Liver (tissue), 9 donors: ENCODE measurements around the gene CAPRIN1. TPM values are rescaled to one million over a fixed set of nuclear protein-coding genes. Genes with fewer than 3 reads are reported as not detected.

ENCODE experiments used
- DNase-seq: peaks from one replicate; pipeline ENCODE4 v3.0.0-alpha.2; 2017; ENCODE audit warnings: low spot score
- H3K27ac ChIP-seq, 2 donors: one replicate each; pipeline ENCODE4 v1.7.0; 2013; ENCODE audit warnings: inconsistent platforms in 2 of 2, low read length in 2 of 2, control low read depth in 1 of 2, low read depth in 1 of 2, mild to moderate bottlenecking in 1 of 2
- H3K27me3 ChIP-seq, 4 donors: one replicate each; pipeline versions ENCODE4 v1.6.1 to v1.7.0; 2013; ENCODE audit warnings: low read length in 3 of 4, inconsistent platforms in 1 of 4, mild to moderate bottlenecking in 1 of 4, moderate library complexity in 1 of 4; ENCODE audit not compliant: control insufficient read depth in 4 of 4, insufficient read depth in 4 of 4
- H3K36me3 ChIP-seq, 4 donors: one replicate each; pipeline versions ENCODE4 v1.6.1 to v1.7.0; 2013; ENCODE audit warnings: low read length in 3 of 4, mild to moderate bottlenecking in 3 of 4, low read depth in 1 of 4, moderate library complexity in 1 of 4; ENCODE audit not compliant: control insufficient read depth in 4 of 4, insufficient read depth in 3 of 4
- H3K4me1 ChIP-seq, 4 donors: one replicate each; pipeline versions ENCODE4 v1.6.1 to v1.7.0; 2013; ENCODE audit warnings: low read length in 3 of 4, mild to moderate bottlenecking in 3 of 4, moderate library complexity in 1 of 4; ENCODE audit not compliant: control insufficient read depth in 4 of 4, insufficient read depth in 4 of 4
- H3K4me3 ChIP-seq, 3 donors: one replicate each; pipeline versions ENCODE4 v1.6.1 to v1.7.0; 2013; ENCODE audit warnings: low read length in 3 of 3, control low read depth in 1 of 3, low read depth in 1 of 3, mild to moderate bottlenecking in 1 of 3
- H3K9ac ChIP-seq, 2 donors: one replicate each; pipeline ENCODE4 v1.7.0; 2013; ENCODE audit warnings: low read length in 2 of 2, mild to moderate bottlenecking in 2 of 2, moderate library complexity in 2 of 2, control low read depth in 1 of 2, low read depth in 1 of 2
- H3K9me3 ChIP-seq, 4 donors: one replicate each; pipeline versions ENCODE4 v1.6.1 to v1.7.0; 2013; ENCODE audit warnings: low read length in 3 of 4; ENCODE audit not compliant: control insufficient read depth in 4 of 4
- EGR1 ChIP-seq, 2 donors: IDR thresholded peaks; 2 replicates each; pipeline ENCODE4 v1.6.1; 2016 to 2018; ENCODE audit warnings: antibody characterized with exemption in 2 of 2, low read depth in 2 of 2
- FOXA1 ChIP-seq: IDR thresholded peaks from 2 replicates; pipeline ENCODE4 v1.6.1; 2016; ENCODE audit warnings: antibody characterized with exemption
- FOXA2 ChIP-seq: IDR thresholded peaks from 2 replicates; pipeline ENCODE4 v1.6.1; 2016; ENCODE audit warnings: antibody characterized with exemption
- GABPA ChIP-seq, 2 donors: IDR thresholded peaks in 1 of 2; conservative IDR thresholded peaks in 1 of 2; 2 replicates each; pipeline ENCODE4 v1.6.1; 2016; ENCODE audit warnings: antibody characterized with exemption in 2 of 2, mild to moderate bottlenecking in 1 of 2, moderate library complexity in 1 of 2
- HNF4A ChIP-seq, 2 donors: conservative IDR thresholded peaks; 2 replicates each; pipeline ENCODE4 v1.6.1; 2016; ENCODE audit warnings: antibody characterized with exemption in 2 of 2, mild to moderate bottlenecking in 2 of 2
- HNF4G ChIP-seq: IDR thresholded peaks from 2 replicates; pipeline ENCODE4 v1.6.1; 2016; ENCODE audit warnings: antibody characterized with exemption
- JUND ChIP-seq, 2 donors: IDR thresholded peaks; 2 replicates each; pipeline ENCODE4 v1.6.1; 2016; ENCODE audit warnings: antibody characterized with exemption in 2 of 2
- NR2F2 ChIP-seq: IDR thresholded peaks from 2 replicates; pipeline ENCODE4 v1.6.1; 2016; ENCODE audit warnings: antibody characterized with exemption
- RAD21 ChIP-seq, 2 donors: IDR thresholded peaks; 2 replicates each; pipeline ENCODE4 v1.6.1; 2016; ENCODE audit warnings: antibody characterized with exemption in 2 of 2, mild to moderate bottlenecking in 2 of 2
- RXRA ChIP-seq, 2 donors: IDR thresholded peaks; 2 replicates each; pipeline ENCODE4 v1.6.1; 2017 to 2018; ENCODE audit warnings: antibody characterized with exemption in 2 of 2, mild to moderate bottlenecking in 1 of 2
- SP1 ChIP-seq: IDR thresholded peaks from 2 replicates; pipeline ENCODE4 v1.6.1; 2018; ENCODE audit warnings: antibody characterized with exemption, mild to moderate bottlenecking
- TAF1 ChIP-seq: conservative IDR thresholded peaks from 2 replicates; pipeline ENCODE4 v1.6.1; 2016; ENCODE audit warnings: antibody characterized with exemption, mild to moderate bottlenecking
- YY1 ChIP-seq: IDR thresholded peaks from 2 replicates; pipeline ENCODE4 v1.6.1; 2016; ENCODE audit warnings: antibody characterized with exemption, mild to moderate bottlenecking
- WGBS: extraction: QIAGEN DNeasy Blood & Tissue Kit; methylation state at CpG from one replicate; pipeline ENCODE4 v1.1.7; 2013; 5-methylcytosine and 5-hydroxymethylcytosine counted together
- polyA plus RNA-seq, 2 donors: library from polyadenylated mRNA; stranded (reverse) in 1 of 2; unstranded in 1 of 2; fragments of 200-250 nt in 1 of 2; fragments of >200 nt in 1 of 2; fragmentation: Nextera tagmentation in 1 of 2; extraction: Ambion mirVana in 1 of 2; gene quantifications; one replicate each; pipeline versions ENCODE4 v1.2.1 to v1.2.3, GENCODE V29; 2013 to 2015
- total RNA-seq, 2 donors: library from RNA; depleted of rRNA; stranded (reverse); fragments of >200 nt; gene quantifications; one replicate each; pipeline ENCODE4 v1.2.3, GENCODE V29; 2014
- TF ChIP-seq, protein P1 (sequence below): fragments of 150-350 bp; IDR thresholded peaks from 2 replicates; pipeline ENCODE4 v1.5.1; 2017; ENCODE audit warnings: improper control_type of control experiment, low read depth, low read length; ENCODE audit not compliant: missing input control
- TF ChIP-seq, protein P2 (sequence below): IDR thresholded peaks from 2 replicates; pipeline ENCODE4 v1.6.1; 2016; ENCODE audit warnings: antibody characterized with exemption, mild to moderate bottlenecking
- TF ChIP-seq, protein P3 (sequence below): IDR thresholded peaks from 2 replicates; pipeline ENCODE4 v1.6.1; 2016; ENCODE audit warnings: antibody characterized with exemption
- TF ChIP-seq, protein P4 (sequence below): IDR thresholded peaks from 2 replicates; pipeline ENCODE4 v1.6.1; 2016; ENCODE audit warnings: antibody characterized with exemption
- TF ChIP-seq, protein P5 (sequence below): IDR thresholded peaks from 2 replicates; pipeline ENCODE4 v1.6.1; 2016; ENCODE audit warnings: antibody characterized with exemption
- donor health status: healthy.
- donor health status: healthy.
- donor health status: healthy.
- donor health status: healthy.
- donor health status: healthy.

The CAPRIN1 gene
- total and polyA plus RNA-seq, 4 donors, result 19.5 to 112 (median 56.5) TPM

DNA sequence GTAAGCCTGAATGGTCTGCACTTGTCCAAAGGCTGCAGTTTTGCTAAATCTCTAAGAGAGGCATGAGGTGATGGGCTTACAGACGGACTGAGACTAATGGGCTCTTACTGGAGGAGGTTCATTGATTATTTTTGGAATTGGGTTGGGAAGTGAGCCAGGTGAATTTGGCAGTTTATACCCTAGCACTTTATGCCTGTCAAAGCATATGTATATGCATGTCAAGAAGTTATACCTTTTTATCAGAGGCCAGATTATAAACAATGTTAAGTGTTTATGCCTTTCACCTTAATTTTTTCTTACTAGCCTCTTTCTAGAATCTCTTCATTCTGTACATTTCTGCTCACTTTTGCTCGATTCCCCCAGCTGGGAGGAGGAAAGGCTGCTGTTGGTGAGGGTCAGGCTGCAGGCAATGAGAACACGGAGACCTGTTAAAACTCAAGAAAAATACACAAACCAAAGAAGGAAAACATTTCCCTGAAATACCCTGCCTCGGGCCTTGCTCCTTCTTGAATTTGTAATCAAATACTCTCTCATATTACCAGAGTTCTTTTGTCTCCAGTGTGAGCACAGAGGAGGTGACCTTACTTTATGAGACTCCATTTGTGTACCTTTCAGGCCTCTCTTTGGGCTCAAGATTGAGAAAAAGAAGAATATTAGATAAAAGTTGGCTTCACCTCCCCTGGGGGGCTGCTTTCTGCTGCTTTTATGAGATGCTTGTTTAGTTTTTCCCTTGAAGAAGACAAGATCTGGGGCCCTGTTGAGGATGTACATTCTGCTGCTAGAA is 73.5 kb downstream of the CAPRIN1 start:
- H3K27ac ChIP-seq, result no peak overlapping the region
- H3K9me3 ChIP-seq, result no peaks in the 10 kb centered on the region
- TF ChIP-seq HNF4G (no peak), FOXA2 (no peak), SP1 (no peak), NR2F2 (no peak), RXRA (IDR thresholded peaks at IDR 0.05) (no peak), TAF1 (no peak), JUND (IDR thresholded peaks at IDR 0.05) (no peak), RAD21 (IDR thresholded peaks at IDR 0.05) (no peak), FOXA1 (no peak), EGR1 (IDR thresholded peaks at IDR 0.05; ENCODE audit: low read depth in 2 of 2) (no peak), YY1 (no peak), HNF4A (conservative IDR thresholded peaks at IDR 0.05) (no peak), GABPA (IDR thresholded peaks at IDR 0.05 in 1 of 2, conservative IDR thresholded peaks at IDR 0.05 in 1 of 2) (no peak)
- TF ChIP-seq, protein P1, sequence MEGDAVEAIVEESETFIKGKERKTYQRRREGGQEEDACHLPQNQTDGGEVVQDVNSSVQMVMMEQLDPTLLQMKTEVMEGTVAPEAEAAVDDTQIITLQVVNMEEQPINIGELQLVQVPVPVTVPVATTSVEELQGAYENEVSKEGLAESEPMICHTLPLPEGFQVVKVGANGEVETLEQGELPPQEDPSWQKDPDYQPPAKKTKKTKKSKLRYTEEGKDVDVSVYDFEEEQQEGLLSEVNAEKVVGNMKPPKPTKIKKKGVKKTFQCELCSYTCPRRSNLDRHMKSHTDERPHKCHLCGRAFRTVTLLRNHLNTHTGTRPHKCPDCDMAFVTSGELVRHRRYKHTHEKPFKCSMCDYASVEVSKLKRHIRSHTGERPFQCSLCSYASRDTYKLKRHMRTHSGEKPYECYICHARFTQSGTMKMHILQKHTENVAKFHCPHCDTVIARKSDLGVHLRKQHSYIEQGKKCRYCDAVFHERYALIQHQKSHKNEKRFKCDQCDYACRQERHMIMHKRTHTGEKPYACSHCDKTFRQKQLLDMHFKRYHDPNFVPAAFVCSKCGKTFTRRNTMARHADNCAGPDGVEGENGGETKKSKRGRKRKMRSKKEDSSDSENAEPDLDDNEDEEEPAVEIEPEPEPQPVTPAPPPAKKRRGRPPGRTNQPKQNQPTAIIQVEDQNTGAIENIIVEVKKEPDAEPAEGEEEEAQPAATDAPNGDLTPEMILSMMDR, result no peak
- TF ChIP-seq, protein P2, sequence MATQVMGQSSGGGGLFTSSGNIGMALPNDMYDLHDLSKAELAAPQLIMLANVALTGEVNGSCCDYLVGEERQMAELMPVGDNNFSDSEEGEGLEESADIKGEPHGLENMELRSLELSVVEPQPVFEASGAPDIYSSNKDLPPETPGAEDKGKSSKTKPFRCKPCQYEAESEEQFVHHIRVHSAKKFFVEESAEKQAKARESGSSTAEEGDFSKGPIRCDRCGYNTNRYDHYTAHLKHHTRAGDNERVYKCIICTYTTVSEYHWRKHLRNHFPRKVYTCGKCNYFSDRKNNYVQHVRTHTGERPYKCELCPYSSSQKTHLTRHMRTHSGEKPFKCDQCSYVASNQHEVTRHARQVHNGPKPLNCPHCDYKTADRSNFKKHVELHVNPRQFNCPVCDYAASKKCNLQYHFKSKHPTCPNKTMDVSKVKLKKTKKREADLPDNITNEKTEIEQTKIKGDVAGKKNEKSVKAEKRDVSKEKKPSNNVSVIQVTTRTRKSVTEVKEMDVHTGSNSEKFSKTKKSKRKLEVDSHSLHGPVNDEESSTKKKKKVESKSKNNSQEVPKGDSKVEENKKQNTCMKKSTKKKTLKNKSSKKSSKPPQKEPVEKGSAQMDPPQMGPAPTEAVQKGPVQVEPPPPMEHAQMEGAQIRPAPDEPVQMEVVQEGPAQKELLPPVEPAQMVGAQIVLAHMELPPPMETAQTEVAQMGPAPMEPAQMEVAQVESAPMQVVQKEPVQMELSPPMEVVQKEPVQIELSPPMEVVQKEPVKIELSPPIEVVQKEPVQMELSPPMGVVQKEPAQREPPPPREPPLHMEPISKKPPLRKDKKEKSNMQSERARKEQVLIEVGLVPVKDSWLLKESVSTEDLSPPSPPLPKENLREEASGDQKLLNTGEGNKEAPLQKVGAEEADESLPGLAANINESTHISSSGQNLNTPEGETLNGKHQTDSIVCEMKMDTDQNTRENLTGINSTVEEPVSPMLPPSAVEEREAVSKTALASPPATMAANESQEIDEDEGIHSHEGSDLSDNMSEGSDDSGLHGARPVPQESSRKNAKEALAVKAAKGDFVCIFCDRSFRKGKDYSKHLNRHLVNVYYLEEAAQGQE, result no peak
- TF ChIP-seq, protein P3, sequence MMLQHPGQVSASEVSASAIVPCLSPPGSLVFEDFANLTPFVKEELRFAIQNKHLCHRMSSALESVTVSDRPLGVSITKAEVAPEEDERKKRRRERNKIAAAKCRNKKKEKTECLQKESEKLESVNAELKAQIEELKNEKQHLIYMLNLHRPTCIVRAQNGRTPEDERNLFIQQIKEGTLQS, result no peak
- TF ChIP-seq, protein P4, sequence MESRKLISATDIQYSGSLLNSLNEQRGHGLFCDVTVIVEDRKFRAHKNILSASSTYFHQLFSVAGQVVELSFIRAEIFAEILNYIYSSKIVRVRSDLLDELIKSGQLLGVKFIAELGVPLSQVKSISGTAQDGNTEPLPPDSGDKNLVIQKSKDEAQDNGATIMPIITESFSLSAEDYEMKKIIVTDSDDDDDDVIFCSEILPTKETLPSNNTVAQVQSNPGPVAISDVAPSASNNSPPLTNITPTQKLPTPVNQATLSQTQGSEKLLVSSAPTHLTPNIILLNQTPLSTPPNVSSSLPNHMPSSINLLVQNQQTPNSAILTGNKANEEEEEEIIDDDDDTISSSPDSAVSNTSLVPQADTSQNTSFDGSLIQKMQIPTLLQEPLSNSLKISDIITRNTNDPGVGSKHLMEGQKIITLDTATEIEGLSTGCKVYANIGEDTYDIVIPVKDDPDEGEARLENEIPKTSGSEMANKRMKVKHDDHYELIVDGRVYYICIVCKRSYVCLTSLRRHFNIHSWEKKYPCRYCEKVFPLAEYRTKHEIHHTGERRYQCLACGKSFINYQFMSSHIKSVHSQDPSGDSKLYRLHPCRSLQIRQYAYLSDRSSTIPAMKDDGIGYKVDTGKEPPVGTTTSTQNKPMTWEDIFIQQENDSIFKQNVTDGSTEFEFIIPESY, result no peak
- TF ChIP-seq, protein P5, sequence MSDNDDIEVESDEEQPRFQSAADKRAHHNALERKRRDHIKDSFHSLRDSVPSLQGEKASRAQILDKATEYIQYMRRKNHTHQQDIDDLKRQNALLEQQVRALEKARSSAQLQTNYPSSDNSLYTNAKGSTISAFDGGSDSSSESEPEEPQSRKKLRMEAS, result no peak
- H3K9ac ChIP-seq, result no peak overlapping the region
- H3K4me1 ChIP-seq, result no peaks in the 10 kb centered on the region
- H3K27me3 ChIP-seq, result no peaks in the 10 kb centered on the region
- no peak overlapping the region for H3K4me3 ChIP-seq
- H3K36me3 ChIP-seq, result peaks cover 18 to 66% (median 58%) of the 10 kb centered on the region in 4 donors
- WGBS, result 90% methylated on average over 4 of the region's 4 CpGs
- no peak for DNase-seq
